WERI-Rb-1 (cell line): Measurements from ENCODE around the gene PFDN1.

Experiments used
- DNase-seq: peaks from one replicate; pipeline ENCODE4 v3.0.0-alpha.2; 2020
- H3K27ac ChIP-seq: fragments of 250-450 bp; sonication (Bioruptor Pico); 2 replicates; pipeline ENCODE4 v1.5.1; 2020; ENCODE audit warnings: mild to moderate bottlenecking, moderate library complexity
- H3K27me3 ChIP-seq: fragments of 250-450 bp; sonication (Bioruptor Pico); 2 replicates; pipeline ENCODE4 v1.5.1; 2021; ENCODE audit warnings: mild to moderate bottlenecking, low read depth, moderate library complexity; ENCODE audit not compliant: insufficient read depth, severe bottlenecking
- H3K36me3 ChIP-seq: fragments of 250-450 bp; sonication (Bioruptor Pico); 2 replicates; pipeline ENCODE4 v1.5.1; 2020; ENCODE audit warnings: mild to moderate bottlenecking, moderate library complexity
- H3K4me3 ChIP-seq: 2 replicates; pipeline ENCODE4 v1.5.1; 2011; ENCODE audit warnings: low read depth, mild to moderate bottlenecking, control low read depth, low read length
- H3K9me3 ChIP-seq: fragments of 250-450 bp; sonication (Bioruptor Pico); 2 replicates; pipeline ENCODE4 v1.5.1; 2021; ENCODE audit warnings: mild to moderate bottlenecking, moderate library complexity; ENCODE audit not compliant: severe bottlenecking
- TF ChIP-seq, protein P1 (sequence below): IDR thresholded peaks from 2 replicates; pipeline ENCODE4 v1.5.1; 2011; ENCODE audit warnings: low read depth, mild to moderate bottlenecking, control low read depth, inconsistent platforms, low read length

PFDN1 gene

DNA sequence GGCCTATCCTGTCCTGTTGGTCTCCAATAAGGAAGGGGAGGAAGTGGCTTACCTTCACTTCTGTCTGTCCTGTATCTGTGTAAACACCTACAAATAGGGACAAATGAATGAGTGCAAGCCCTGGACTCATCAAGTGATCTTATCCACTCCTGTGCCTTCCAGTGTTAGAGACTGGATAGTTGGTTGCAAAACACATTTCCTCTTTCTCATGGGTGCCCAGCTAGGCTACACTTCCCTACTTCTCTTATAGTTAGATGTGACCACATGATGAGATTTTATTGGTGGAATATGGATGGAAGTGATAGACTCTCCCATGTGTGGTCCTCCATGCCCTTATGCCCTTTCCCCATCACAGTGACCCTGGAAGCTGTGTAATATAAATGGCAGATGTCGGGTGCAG lies 16.9 kb upstream of the PFDN1 start:
- no peak for DNase-seq
- H3K36me3 ChIP-seq, result no peaks in the 10 kb centered on the region

GRCh38 chr5:140318792-140319191 lies 15.9 kb upstream of the PFDN1 start:
- Histone ChIP-seq H3K27me3 (no peaks in the 10 kb centered on the region), H3K4me3 (no peak overlapping the region), H3K9me3 (no peaks in the 10 kb centered on the region), H3K27ac (no peak overlapping the region), H3K36me3 (no peaks in the 10 kb centered on the region)
- TF ChIP-seq, protein P1, sequence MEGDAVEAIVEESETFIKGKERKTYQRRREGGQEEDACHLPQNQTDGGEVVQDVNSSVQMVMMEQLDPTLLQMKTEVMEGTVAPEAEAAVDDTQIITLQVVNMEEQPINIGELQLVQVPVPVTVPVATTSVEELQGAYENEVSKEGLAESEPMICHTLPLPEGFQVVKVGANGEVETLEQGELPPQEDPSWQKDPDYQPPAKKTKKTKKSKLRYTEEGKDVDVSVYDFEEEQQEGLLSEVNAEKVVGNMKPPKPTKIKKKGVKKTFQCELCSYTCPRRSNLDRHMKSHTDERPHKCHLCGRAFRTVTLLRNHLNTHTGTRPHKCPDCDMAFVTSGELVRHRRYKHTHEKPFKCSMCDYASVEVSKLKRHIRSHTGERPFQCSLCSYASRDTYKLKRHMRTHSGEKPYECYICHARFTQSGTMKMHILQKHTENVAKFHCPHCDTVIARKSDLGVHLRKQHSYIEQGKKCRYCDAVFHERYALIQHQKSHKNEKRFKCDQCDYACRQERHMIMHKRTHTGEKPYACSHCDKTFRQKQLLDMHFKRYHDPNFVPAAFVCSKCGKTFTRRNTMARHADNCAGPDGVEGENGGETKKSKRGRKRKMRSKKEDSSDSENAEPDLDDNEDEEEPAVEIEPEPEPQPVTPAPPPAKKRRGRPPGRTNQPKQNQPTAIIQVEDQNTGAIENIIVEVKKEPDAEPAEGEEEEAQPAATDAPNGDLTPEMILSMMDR, result no peak
- no peak for DNase-seq

More for the DNA sequence above, 16.9 kb upstream of the PFDN1 start:
- no peak overlapping the region for H3K27ac ChIP-seq
- H3K4me3 ChIP-seq, result no peak overlapping the region
- no peaks in the 10 kb centered on the region for H3K9me3 ChIP-seq
- TF ChIP-seq, protein P1, result no peak
- no peaks in the 10 kb centered on the region for H3K27me3 ChIP-seq

DNA sequence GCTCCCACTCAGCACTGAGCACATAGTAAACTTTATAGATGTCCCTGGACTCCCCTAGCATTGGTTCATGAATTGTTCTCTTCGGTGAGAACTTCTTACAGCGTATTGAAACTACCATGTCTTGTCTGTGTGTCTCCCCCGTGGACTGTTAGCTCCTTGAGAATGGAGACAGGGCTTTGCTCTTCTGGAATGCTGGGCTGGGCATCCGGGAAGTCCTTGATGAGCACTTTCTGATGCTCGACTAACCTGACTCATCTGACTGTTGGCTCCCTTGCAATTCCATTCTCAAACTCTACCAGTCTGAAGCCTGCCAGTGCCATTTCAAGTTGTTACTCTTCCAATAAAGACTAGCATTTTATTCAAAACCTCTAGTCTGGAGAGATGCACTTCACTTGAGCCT lies 15.0 kb upstream of the PFDN1 start:
- Histone ChIP-seq H3K27me3 (no peaks in the 10 kb centered on the region), H3K36me3 (no peaks in the 10 kb centered on the region), H3K4me3 (no peak overlapping the region), H3K9me3 (no peaks in the 10 kb centered on the region), H3K27ac (no peak overlapping the region)
- DNase-seq, result no peak
- TF ChIP-seq, protein P1, result no peak

- no peaks in the 10 kb centered on the region for H3K27me3 ChIP-seq
- no peak for DNase-seq
- no peak overlapping the region for H3K4me3 ChIP-seq
- no peaks in the 10 kb centered on the region for H3K36me3 ChIP-seq
- no peaks in the 10 kb centered on the region for H3K9me3 ChIP-seq
- H3K27ac ChIP-seq, result no peak overlapping the region
- TF ChIP-seq, protein P1, result no peak
These were observed 9.9 kb upstream of the PFDN1 start for GRCh38 chr5:140312791-140313189.

DNA sequence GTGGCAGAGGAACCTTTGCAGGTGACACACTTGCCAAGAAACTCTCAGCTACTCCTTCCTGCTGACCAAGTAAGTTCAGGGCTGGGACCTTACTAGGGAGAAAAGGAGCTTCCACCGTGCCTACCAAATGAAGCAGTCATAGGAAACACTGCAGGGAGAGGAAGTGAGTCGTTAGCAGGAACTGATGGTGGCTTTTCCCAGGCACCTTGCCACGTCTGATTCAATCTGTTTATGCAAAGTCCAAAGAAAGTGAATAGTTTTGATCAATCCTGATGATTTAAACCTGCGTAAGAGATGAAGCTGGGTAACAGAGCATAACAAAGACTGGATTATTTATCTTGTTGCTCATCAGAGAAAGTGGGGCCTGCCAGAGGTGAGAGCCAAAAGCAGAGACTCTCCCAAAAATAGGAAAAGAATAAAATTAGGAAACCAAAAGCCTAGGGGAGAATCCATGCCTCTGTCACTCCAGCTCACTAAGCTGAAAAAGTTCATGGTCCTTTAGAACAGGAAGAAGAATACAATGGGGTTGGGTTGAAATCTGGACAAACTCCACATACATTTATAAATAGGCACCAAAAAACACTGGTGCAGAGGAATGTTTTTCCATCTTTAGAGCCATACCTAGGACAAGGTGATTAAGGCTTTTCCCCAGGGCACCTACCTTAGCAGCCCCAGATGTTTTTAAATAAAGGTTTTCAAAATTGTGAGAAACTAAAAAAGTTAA lies 9.3 kb upstream of the PFDN1 start:
- TF ChIP-seq, protein P1, result no peak
- Histone ChIP-seq H3K27ac (no peak overlapping the region), H3K27me3 (no peaks in the 10 kb centered on the region), H3K9me3 (no peaks in the 10 kb centered on the region), H3K4me3 (no peak overlapping the region), H3K36me3 (no peaks in the 10 kb centered on the region)
- DNase-seq, result no peak

DNA sequence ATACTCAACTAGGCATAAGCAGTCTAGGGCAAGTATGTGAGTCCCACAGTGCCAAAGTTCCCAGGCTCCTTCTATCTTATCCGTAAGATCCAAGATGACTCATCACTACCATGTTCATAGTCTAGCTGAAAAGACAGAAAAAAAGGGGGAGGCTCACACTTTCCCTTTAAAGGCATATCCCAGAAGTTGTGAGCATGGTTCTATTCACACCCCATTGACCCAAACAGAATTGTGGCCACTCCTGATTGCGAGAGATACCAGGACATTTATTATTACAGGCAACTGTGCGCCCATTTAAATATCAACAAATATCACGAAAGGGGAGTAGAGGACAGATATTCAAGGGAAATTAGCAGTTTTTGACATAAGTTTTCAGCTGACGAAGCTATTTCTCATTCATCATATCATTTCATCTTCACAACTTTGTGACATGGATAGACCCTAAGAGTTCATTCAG lies 8.1 kb upstream of the PFDN1 start:
- no peaks in the 10 kb centered on the region for H3K27me3 ChIP-seq
- no peak for DNase-seq
- H3K4me3 ChIP-seq, result no peak overlapping the region
- H3K27ac ChIP-seq, result no peak overlapping the region
- H3K36me3 ChIP-seq, result no peaks in the 10 kb centered on the region
- TF ChIP-seq, protein P1, result no peak
- no peaks in the 10 kb centered on the region for H3K9me3 ChIP-seq
